GM23248 (cell line): ENCODE data around the gene CSDE1.

Experiments
- EZH2 ChIP-seq: fragments of 200-600 bp; sonication (generic); IDR thresholded peaks from 2 replicates; pipeline ENCODE4 v1.6.1; 2018; ENCODE audit warnings: antibody characterized with exemption, mild to moderate bottlenecking; ENCODE audit not compliant: insufficient read depth, poor library complexity, severe bottlenecking
- EZH2phosphoT487 ChIP-seq: fragments of 200-600 bp; sonication (generic); IDR thresholded peaks from 2 replicates; pipeline ENCODE4 v1.6.1; 2018; ENCODE audit warnings: antibody characterized with exemption, moderate library complexity, mild to moderate bottlenecking, low read depth; ENCODE audit not compliant: insufficient read depth

DNA sequence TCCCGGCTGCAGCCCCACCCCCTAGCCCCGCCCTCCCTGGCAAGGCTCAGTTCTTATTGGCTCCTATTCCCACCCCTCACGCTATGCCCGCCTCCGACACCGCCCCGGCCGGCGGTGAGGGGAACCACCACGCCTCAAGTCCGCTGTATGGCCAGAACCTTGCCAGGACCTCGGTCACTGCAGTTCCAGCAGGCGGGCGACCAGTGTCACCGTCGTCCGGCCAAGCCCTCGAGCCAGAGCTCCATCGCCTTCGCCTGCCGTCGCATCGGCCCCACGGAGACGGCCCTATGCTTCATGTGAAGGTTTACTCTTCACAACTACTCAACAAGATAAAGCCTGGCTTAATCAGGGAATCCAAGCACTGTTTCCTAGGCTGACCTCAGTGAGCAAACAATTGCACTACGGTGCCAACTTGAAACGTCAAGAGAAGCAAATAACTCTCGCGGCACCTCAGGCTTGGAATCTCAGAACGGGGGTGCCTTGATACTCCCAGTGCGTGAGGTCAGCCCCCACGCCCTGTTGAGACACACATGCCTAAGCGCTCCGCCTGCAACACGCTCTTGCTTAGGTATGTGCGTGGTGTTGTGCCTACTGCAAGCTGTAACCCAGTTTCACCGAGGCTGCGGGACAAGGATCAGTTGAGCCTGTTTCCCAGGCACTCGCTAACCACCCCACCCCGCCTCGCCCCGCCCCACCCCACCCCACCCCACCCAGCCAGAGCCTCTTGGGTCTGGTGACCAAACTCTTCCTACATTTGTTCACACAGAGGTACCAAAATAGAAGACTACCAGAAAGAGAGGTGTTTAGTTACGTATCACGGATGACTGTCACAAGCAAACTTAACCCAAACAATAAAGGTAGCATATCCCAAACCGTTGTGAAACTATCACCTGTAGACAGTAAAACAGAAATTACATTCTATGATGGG, 87.4 kb downstream of the CSDE1 start:
- no peak for TF ChIP-seq EZH2
- TF ChIP-seq EZH2phosphoT487 = no peak
